Retinal pigment epithelial cell (primary cell): ENCODE measurements around the gene SKI.
A peak's percentile ranks its signal among the peaks of the same experiment; 100 is the strongest.

Experiments used
- DNase-seq: peaks from one replicate; pipeline ENCODE4 v3.0.0-alpha.2; 2010; ENCODE audit warnings: low read depth
- H3K4me3 ChIP-seq: 2 replicates; pipeline ENCODE4 v1.5.1; 2011; ENCODE audit warnings: mild to moderate bottlenecking, low read length, control low read depth, moderate library complexity
- CTCF ChIP-seq: conservative IDR thresholded peaks from 2 replicates; pipeline ENCODE4 v1.5.1; 2011; ENCODE audit warnings: low read depth, low read length, control low read depth, inconsistent platforms

Gene SKI

GRCh38 chr1:2212274-2212531, 15.9 kb upstream of the SKI start:
- TF ChIP-seq CTCF, result no peak
- no peak for DNase-seq
- H3K4me3 ChIP-seq, result peak overlapping the region; percentile 29

GRCh38 chr1:2212532-2213491, 15.3 kb upstream of the SKI start:
- peak overlapping the region; percentile 14 for H3K4me3 ChIP-seq
- peak; percentile 94 for DNase-seq
- peak; percentile 37 for TF ChIP-seq CTCF

- H3K4me3 ChIP-seq, result no peak overlapping the region
- peak; percentile 62 for DNase-seq
- TF ChIP-seq CTCF, result no peak
These were observed 14.3 kb upstream of the SKI start for GRCh38 chr1:2213576-2214505.

- no peak for DNase-seq
- no peak for TF ChIP-seq CTCF
- no peak overlapping the region for H3K4me3 ChIP-seq
These were observed 13.4 kb upstream of the SKI start for GRCh38 chr1:2214541-2215241.

- no peak overlapping the region for H3K4me3 ChIP-seq
- no peak for DNase-seq
- TF ChIP-seq CTCF, result no peak
These were observed 12.8 kb upstream of the SKI start for GRCh38 chr1:2215329-2215728.

- no peak for TF ChIP-seq CTCF
- no peak overlapping the region for H3K4me3 ChIP-seq
- no peak for DNase-seq
These were observed 12.0 kb upstream of the SKI start for GRCh38 chr1:2215909-2216766.
